ENCODE measurements around the gene SH2D2A.

Gene SH2D2A

GRCh38 chr1:156756355-156756754 lies 60.3 kb downstream of the SH2D2A start:
- ATAC-seq (ENCODE audit: insufficient read depth, low read depth): no peak
- TF ChIP-seq CTCF (IDR thresholded peaks at IDR 0.05; ENCODE audit: borderline replicate concordance, extremely low read depth, low read length, poor library complexity, severe bottlenecking) (no peak), EZH2 (IDR thresholded peaks at IDR 0.05; ENCODE audit: borderline replicate concordance, low read depth, low read length, severe bottlenecking) (no peak)

More at GRCh38 chr1:156756355-156756754, 60.3 kb downstream of the SH2D2A start:
- peaks cover 15% of the 10 kb centered on the region for H3K4me1 ChIP-seq (ENCODE audit: insufficient read depth, low read length)
- H3K27me3 ChIP-seq (ENCODE audit: insufficient read depth, low read length, poor library complexity): no peaks in the 10 kb centered on the region
- no peak overlapping the region for H3K4me3 ChIP-seq (ENCODE audit: low read depth in 1 of 2, low read length in 2 of 2)
- no peak for DNase-seq
- H3K9ac ChIP-seq (ENCODE audit: low read depth, low read length): no peak overlapping the region
- H3K79me2 ChIP-seq (ENCODE audit: insufficient read depth, low read length): peaks cover 36% of the 10 kb centered on the region
- no peaks in the 10 kb centered on the region for H3K9me3 ChIP-seq (ENCODE audit: insufficient read depth, low read length, severe bottlenecking)
- H3K36me3 ChIP-seq (ENCODE audit: insufficient read depth, low read length): no peaks in the 10 kb centered on the region; the same call in 1 of the 2 replicates
- no peaks in the 10 kb centered on the region for H4K20me1 ChIP-seq (ENCODE audit: insufficient read depth, low read length)
- H3K27ac ChIP-seq (ENCODE audit: low read length): no peak overlapping the region
- no peak overlapping the region for H2AFZ ChIP-seq (ENCODE audit: low read depth, low read length)
- H3K4me2 ChIP-seq (ENCODE audit: insufficient read depth, low read length): no peak overlapping the region

Data from DND-41 (cell line).